Panc1 (cell line): ENCODE data around the gene TPGS2. TPM values are rescaled to one million over a fixed set of nuclear protein-coding genes. Genes with fewer than 3 reads are reported as not detected.

Experiments used
- ATAC-seq: fragments of 200-7000 bp; cut with Tn5 transposase; 2 replicates; pipeline ENCODE4 v1.9.1; 2020; ENCODE audit warnings: mild to moderate bottlenecking, moderate library complexity
- BruUV-seq: library from RNA; stranded (reverse); fragments of 400-500 nt; replicated peaks from 2 replicates; lab custom pipeline; 2021; lab: Mats Ljungman, UMichigan
- CTCF ChIA-PET: fragments of 300-600 bp; sonication (Branson Sonifier 250); formaldehyde crosslinking; loops from one replicate; lab custom pipeline; 2022; ENCODE audit warnings: antibody characterized with exemption; lab: Charles Lee
- POLR2A ChIA-PET: fragments of 300-600 bp; sonication (Branson Sonifier 250); formaldehyde crosslinking; loops from one replicate; lab custom pipeline; 2022; ENCODE audit warnings: antibody characterized with exemption; lab: Charles Lee
- DNase-seq: peaks from one replicate; pipeline ENCODE4 v3.0.0-alpha.2; 2010; ENCODE audit warnings: low read depth, low spot score
- H3K27ac ChIP-seq: 2 replicates; pipeline ENCODE4 v1.5.1; 2011; ENCODE audit warnings: mild to moderate bottlenecking, low read length, inconsistent platforms
- H3K27me3 ChIP-seq: fragments of 200-500 bp; sonication (Bioruptor generic); 2 replicates; pipeline ENCODE4 v1.6.0; 2014; ENCODE audit warnings: low read length, inconsistent platforms; ENCODE audit not compliant: control insufficient read depth, insufficient read depth
- H3K36me3 ChIP-seq: fragments of 200-500 bp; sonication (Bioruptor generic); 2 replicates; pipeline ENCODE4 v1.5.1; 2014; ENCODE audit warnings: inconsistent platforms, mild to moderate bottlenecking, low read length, moderate library complexity; ENCODE audit not compliant: control insufficient read depth, insufficient read depth
- H3K4me1 ChIP-seq: 2 replicates; pipeline ENCODE4 v1.5.1; 2011; ENCODE audit warnings: inconsistent platforms, mild to moderate bottlenecking, low read length, moderate library complexity; ENCODE audit not compliant: control insufficient read depth, insufficient read depth
- H3K4me3 ChIP-seq, 2 experiments: 2 replicates each; pipeline ENCODE4 v1.5.1; 2011 to 2012; ENCODE audit warnings: low read depth in 2 of 2, low read length in 2 of 2, mild to moderate bottlenecking in 2 of 2, inconsistent platforms in 1 of 2, moderate library complexity in 1 of 2
- H3K9me3 ChIP-seq: fragments of 200-500 bp; sonication (Bioruptor generic); 2 replicates; pipeline ENCODE4 v1.5.1; 2014; ENCODE audit warnings: low read depth, mild to moderate bottlenecking, inconsistent platforms, low read length, moderate library complexity; ENCODE audit not compliant: control insufficient read depth, insufficient read depth
- CTCF ChIP-seq: fragments of 450-650 bp; IDR thresholded peaks from 2 replicates; pipeline ENCODE4 v1.5.1; 2017; ENCODE audit warnings: mild to moderate bottlenecking
- POLR2AphosphoS5 ChIP-seq: IDR thresholded peaks from 2 replicates; pipeline ENCODE4 v1.6.1; 2012; ENCODE audit warnings: mild to moderate bottlenecking, low read depth, low read length, moderate library complexity
- SIN3A ChIP-seq: IDR thresholded peaks from 2 replicates; pipeline ENCODE4 v1.6.1; 2012; ENCODE audit warnings: low read depth, mild to moderate bottlenecking, low read length, moderate library complexity, borderline replicate concordance; ENCODE audit not compliant: insufficient read depth
- TCF7L2 ChIP-seq: IDR thresholded peaks from 2 replicates; pipeline ENCODE4 v1.6.1; 2011; ENCODE audit warnings: mild to moderate bottlenecking, low read depth, low read length, inconsistent platforms
- in situ Hi-C: cut with HindIII; loops from 2 replicates; pipeline ENCODE4 v1.10.0; 2016; ENCODE audit warnings: low sequenced_read_pairs, low pct_unique_long_range_greater_than_20kb
- intact Hi-C: fragments of 100-400 bp; cut with micrococcal nuclease; formaldehyde crosslinking; loops from one replicate; pipeline ENCODE4 v1.10.0; 2022; ENCODE audit not compliant: unreplicated experiment
- total RNA-seq: library from RNA; stranded (reverse); gene quantifications from one replicate; pipeline ENCODE4 v1.2.1, GENCODE V29; 2021; ENCODE audit not compliant: unreplicated experiment
- TF ChIP-seq, protein P1 (sequence below), 2 experiments: IDR thresholded peaks; 2 replicates each; pipeline ENCODE4 v1.6.1; 2011 to 2012; ENCODE audit warnings: low read depth in 2 of 2, control low read depth in 1 of 2, low read length in 1 of 2, mild to moderate bottlenecking in 1 of 2, moderate library complexity in 1 of 2; ENCODE audit not compliant: insufficient read depth in 1 of 2

TPGS2 gene
- total RNA-seq, 1 experiment from 2014 or later = 98.7 TPM

- peaks cover 3% of the 10 kb centered on the region for H3K36me3 ChIP-seq
- BruUV-seq = no TSS peak
- no peak for DNase-seq
- H3K9me3 ChIP-seq = no peaks in the 10 kb centered on the region
- no peak overlapping the region for H3K27ac ChIP-seq
- ChIA-PET CTCF (interaction anchor here (0.6 kb wide), 1 partner anchor 13 kb away, joined by 4 read pairs; no protein-coding TSS in a partner anchor), POLR2A (no interaction called here)
- intact Hi-C loops = no loop called here
- H3K4me1 ChIP-seq = no peaks in the 10 kb centered on the region
- TF ChIP-seq SIN3A = no peak
- TF ChIP-seq TCF7L2 = no peak
- TF ChIP-seq, protein P1, sequence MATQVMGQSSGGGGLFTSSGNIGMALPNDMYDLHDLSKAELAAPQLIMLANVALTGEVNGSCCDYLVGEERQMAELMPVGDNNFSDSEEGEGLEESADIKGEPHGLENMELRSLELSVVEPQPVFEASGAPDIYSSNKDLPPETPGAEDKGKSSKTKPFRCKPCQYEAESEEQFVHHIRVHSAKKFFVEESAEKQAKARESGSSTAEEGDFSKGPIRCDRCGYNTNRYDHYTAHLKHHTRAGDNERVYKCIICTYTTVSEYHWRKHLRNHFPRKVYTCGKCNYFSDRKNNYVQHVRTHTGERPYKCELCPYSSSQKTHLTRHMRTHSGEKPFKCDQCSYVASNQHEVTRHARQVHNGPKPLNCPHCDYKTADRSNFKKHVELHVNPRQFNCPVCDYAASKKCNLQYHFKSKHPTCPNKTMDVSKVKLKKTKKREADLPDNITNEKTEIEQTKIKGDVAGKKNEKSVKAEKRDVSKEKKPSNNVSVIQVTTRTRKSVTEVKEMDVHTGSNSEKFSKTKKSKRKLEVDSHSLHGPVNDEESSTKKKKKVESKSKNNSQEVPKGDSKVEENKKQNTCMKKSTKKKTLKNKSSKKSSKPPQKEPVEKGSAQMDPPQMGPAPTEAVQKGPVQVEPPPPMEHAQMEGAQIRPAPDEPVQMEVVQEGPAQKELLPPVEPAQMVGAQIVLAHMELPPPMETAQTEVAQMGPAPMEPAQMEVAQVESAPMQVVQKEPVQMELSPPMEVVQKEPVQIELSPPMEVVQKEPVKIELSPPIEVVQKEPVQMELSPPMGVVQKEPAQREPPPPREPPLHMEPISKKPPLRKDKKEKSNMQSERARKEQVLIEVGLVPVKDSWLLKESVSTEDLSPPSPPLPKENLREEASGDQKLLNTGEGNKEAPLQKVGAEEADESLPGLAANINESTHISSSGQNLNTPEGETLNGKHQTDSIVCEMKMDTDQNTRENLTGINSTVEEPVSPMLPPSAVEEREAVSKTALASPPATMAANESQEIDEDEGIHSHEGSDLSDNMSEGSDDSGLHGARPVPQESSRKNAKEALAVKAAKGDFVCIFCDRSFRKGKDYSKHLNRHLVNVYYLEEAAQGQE (IDR thresholded peaks at IDR 0.05; ENCODE audit: insufficient read depth in 1 of 2, low read depth in 2 of 2, low read length in 1 of 2) = no peak
- TF ChIP-seq POLR2AphosphoS5 = no peak
- TF ChIP-seq CTCF = no peak
- no peak overlapping the region for H3K4me3 ChIP-seq
- in situ Hi-C loops = no loop called here
- ATAC-seq = no peak
- H3K27me3 ChIP-seq = no peaks in the 10 kb centered on the region
Measured at GRCh38 chr18:36813824-36814223, 15.0 kb downstream of the TPGS2 start.

DNA sequence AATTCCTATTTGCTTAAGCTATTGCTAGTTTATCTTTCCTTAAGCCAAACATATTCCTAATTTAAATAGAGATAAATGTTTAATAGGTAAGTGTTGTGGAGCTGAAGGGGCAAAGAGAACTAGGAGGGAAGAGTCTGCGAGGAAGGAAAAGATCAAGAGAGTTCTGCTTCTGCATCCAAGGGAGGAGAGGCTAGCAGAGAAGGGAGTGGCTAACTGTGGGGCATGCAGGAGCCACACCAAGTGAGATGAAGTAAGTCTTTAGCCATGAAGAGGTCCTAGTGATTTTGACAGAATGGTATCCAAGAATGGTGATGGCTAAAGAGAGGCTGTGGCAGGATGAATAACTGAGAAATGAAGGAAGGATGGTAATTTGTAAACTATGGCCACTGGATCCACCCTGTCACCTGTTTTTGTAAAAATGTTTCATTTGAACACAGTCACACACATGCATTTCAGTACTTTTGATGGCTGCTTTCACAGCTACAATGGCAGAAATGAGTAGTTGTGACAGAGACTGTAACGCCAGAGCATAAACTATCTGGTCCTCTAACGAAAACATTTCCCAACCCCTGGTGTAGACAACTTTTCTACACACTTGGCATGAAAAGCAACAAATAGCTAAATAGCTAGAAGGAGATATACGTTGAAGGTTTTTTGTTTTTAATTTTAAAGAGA, 15.6 kb downstream of the TPGS2 start:
- ATAC-seq = no peak
- peaks cover under 1% of the 10 kb centered on the region for H3K36me3 ChIP-seq
- no peak for DNase-seq
- no peaks in the 10 kb centered on the region for H3K4me1 ChIP-seq
- intact Hi-C loops = no loop called here
- no peaks in the 10 kb centered on the region for H3K9me3 ChIP-seq
- no peaks in the 10 kb centered on the region for H3K27me3 ChIP-seq
- no peak overlapping the region for H3K27ac ChIP-seq
- TF ChIP-seq CTCF = no peak
- TF ChIP-seq, protein P1 (IDR thresholded peaks at IDR 0.05; ENCODE audit: insufficient read depth in 1 of 2, low read depth in 2 of 2, low read length in 1 of 2) = no peak
- TF ChIP-seq SIN3A = no peak
- TF ChIP-seq POLR2AphosphoS5 = no peak
- TF ChIP-seq TCF7L2 = no peak
- in situ Hi-C loops = no loop called here
- BruUV-seq = no TSS peak
- no peak overlapping the region for H3K4me3 ChIP-seq
- POLR2A ChIA-PET = no interaction called here
- CTCF ChIA-PET = interaction anchor here (0.6 kb wide), 1 partner anchor 12 kb away, joined by 4 read pairs; no protein-coding TSS in a partner anchor
